MM.1S (cell line): ENCODE data around the gene PCNX1.

ENCODE experiments used
- EZH2 ChIP-seq: fragments of 300-600 bp; sonication (generic); optimal IDR thresholded peaks from 2 replicates; pipeline ENCODE3; 2017; ENCODE audit warnings: low read depth, mild to moderate bottlenecking, antibody characterized with exemption, low read length, mixed read lengths
- TF ChIP-seq, protein P1 (sequence below): fragments of 300-600 bp; sonication (generic); IDR thresholded peaks from 2 replicates; pipeline ENCODE4 v1.5.1; 2016; ENCODE audit warnings: antibody characterized with exemption, low read length, mixed read lengths

DNA sequence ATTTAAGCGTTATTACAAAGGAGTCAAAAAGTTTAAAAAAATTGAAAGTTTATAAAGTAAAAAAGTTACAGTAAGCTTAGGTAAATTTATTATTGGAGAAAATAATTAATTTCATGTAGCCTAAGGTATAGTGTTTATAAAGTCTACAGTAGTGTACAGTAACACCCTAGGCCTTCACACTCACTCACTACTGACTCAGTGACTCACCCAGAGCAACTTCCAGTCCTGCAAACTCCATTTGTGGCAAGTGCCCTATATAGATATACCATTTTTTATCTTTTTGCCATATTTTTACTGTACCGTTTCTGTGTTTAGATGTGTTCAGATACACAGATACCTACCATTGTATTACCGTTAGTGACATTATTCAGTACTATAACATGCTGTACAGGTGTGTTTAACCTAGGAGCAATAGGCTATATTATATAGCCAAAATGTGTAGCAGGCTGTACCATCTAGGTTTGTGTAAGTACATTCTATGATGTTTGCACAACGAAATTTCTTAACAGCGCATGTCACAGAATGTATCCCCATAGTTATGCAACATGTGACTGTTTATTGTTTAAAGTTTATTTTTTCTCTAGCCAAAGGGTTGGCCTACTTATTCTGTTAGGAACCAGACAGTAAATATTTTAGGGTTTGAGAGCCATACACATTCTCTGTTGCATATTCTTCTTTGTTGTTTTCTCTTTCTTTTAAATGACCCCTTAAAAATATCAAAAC is 155.5 kb downstream of the PCNX1 start:
- TF ChIP-seq, protein P1, sequence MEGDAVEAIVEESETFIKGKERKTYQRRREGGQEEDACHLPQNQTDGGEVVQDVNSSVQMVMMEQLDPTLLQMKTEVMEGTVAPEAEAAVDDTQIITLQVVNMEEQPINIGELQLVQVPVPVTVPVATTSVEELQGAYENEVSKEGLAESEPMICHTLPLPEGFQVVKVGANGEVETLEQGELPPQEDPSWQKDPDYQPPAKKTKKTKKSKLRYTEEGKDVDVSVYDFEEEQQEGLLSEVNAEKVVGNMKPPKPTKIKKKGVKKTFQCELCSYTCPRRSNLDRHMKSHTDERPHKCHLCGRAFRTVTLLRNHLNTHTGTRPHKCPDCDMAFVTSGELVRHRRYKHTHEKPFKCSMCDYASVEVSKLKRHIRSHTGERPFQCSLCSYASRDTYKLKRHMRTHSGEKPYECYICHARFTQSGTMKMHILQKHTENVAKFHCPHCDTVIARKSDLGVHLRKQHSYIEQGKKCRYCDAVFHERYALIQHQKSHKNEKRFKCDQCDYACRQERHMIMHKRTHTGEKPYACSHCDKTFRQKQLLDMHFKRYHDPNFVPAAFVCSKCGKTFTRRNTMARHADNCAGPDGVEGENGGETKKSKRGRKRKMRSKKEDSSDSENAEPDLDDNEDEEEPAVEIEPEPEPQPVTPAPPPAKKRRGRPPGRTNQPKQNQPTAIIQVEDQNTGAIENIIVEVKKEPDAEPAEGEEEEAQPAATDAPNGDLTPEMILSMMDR = no peak
- no peak for TF ChIP-seq EZH2
